GM12872 (cell line): ENCODE results near the gene SLC35F3.

Experiments used
- TF ChIP-seq, protein P1 (sequence below): IDR thresholded peaks from 3 replicates; pipeline ENCODE4 v1.5.1; 2011; ENCODE audit warnings: low read depth, mild to moderate bottlenecking, low read length, moderate library complexity; ENCODE audit not compliant: insufficient read depth

Gene SLC35F3

DNA sequence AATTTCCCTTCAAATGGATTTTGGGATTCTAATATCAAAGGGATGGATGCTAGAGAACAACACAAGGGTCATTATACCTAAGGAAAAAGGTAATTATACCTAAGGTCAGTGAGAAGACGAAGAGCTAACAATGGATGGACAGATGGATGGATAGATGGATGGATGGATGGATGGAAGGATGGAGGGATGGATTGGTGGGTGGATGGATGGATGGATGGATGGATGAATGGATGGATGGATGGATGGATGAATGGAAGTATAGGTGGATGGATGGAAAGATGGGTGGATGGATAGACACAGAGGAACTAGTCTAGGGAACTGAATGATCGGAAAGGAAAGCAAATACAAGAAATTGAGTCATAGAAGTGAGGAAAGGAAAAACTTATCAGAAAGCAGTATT, 34.0 kb downstream of the SLC35F3 start:
- TF ChIP-seq, protein P1, sequence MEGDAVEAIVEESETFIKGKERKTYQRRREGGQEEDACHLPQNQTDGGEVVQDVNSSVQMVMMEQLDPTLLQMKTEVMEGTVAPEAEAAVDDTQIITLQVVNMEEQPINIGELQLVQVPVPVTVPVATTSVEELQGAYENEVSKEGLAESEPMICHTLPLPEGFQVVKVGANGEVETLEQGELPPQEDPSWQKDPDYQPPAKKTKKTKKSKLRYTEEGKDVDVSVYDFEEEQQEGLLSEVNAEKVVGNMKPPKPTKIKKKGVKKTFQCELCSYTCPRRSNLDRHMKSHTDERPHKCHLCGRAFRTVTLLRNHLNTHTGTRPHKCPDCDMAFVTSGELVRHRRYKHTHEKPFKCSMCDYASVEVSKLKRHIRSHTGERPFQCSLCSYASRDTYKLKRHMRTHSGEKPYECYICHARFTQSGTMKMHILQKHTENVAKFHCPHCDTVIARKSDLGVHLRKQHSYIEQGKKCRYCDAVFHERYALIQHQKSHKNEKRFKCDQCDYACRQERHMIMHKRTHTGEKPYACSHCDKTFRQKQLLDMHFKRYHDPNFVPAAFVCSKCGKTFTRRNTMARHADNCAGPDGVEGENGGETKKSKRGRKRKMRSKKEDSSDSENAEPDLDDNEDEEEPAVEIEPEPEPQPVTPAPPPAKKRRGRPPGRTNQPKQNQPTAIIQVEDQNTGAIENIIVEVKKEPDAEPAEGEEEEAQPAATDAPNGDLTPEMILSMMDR = no peak

- TF ChIP-seq, protein P1 = no peak
Observed at GRCh38 chr1:233939451-233939850, 35.0 kb downstream of the SLC35F3 start.

DNA sequence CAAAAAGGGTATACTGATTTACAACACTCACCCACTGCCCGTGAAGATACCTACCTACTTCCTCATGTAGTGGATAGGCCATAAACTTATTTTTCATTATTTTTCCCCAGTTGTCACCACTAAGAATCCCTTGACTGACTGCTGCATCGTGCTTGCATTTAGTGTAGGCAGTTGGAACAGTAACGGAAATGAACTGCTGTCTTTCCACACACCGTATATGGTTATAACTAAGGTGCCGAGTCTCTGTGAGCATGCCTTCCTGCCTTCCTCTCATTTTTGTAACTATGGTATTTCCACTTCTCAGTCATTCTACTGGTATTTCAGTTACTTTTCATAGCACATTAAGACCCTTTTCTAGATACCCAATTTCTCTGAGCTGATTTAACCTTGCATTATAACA, 36.4 kb downstream of the SLC35F3 start:
- TF ChIP-seq, protein P1 = no peak

- TF ChIP-seq, protein P1 = no peak
Observed at GRCh38 chr1:233944601-233945000, 40.1 kb downstream of the SLC35F3 start.

GRCh38 chr1:233945573-233945972, 41.1 kb downstream of the SLC35F3 start:
- TF ChIP-seq, protein P1 = no peak

DNA sequence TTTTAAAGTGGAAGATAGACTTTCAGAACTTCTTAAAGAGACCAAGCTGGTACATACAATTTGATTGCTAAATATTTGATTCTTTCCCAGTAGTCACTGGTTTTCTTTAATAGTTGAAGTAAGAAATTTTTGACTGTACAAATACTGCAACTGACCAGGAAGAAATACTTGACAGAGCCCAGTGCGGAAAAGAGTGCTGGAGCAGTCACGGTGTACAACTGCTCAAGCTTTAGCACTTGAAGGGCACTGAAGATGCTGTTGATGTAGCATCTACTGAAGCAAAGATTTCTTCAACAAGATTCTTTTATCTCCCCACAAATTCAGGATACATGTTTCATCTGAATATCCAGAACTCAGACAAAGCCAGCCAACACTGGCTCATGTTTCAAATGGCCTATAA, 41.5 kb downstream of the SLC35F3 start:
- TF ChIP-seq, protein P1 = no peak

DNA sequence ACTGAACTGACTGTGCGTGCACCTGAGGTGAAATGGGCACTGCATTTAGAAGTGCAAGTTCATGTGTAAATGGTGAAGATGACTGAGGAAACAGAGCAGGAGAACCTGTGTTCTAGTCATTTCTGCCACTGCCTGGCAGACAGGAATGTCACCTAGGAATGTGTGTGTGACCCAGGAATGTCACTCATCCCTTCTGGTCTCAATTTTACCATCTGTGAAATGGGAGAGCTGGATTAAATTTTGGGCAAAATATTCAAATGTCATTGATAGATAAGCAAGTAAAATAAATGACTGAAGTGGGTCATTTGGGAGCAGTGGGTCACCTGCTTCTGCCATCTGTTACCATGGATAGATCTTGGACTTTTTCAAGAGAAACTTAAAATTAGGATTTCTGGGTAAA, 42.2 kb downstream of the SLC35F3 start:
- TF ChIP-seq, protein P1 = no peak

GRCh38 chr1:233951804-233952203, 47.3 kb downstream of the SLC35F3 start:
- TF ChIP-seq, protein P1 = no peak
